GM18858 (cell line): ENCODE results near the gene ENTR1.
"Not testable (repeated sequence)": the region's sequence is repeated elsewhere in the genome, so short reads cannot be mapped to it uniquely, and the experiment has no call there.

ENCODE experiments used
- ATAC-seq: cut with Tn5 transposase; IDR thresholded peaks from one replicate; pipeline ENCODE4 v1.9.1; 2021; ENCODE audit not compliant: unreplicated experiment

The ENTR1 gene

DNA sequence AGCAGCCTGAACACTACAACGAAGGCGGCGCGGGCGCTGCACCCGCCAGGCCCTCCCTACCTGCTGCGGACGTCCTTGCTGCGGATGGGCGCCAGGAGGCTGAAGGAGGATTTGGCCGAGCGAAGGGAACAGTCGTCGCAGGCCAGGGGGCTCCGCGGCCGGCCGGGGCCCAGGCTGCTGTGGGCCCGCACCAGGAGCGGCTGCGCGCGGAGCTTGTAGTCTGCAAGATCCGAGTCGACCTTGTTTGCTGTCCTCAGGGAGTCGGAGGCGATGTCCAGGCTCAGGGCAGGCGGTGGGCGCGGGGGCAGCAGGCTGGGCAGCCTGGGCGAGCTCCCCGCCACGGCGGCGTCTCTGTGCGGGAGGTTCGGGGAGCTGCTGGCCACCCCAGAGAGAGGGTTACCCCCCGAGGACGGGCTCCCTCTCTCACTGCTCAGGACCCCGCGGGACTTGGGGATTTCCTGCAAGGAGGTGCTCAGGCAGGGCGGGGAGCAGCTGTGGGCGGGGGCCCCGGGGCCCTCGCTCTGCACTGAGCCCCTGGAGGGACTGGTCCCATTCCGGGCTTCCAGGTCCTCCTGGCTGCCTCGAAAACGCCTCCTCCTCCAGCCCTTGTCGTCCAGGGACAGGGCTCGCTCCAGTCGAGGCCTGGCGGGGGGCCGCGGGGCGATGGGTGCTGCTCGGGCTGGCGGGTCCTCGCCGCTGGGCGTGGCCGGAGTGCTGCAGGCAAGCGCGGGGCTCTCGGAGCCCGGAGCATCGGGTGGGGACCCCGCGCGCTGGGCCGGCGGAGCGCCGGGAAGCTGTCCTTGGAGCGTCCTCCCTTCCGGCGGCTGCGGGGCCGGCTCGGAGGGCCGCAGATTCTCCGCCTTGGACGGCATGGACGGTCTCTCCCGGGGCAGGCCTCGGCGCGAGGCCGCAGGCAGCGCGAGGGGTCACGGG is 28.4 kb upstream of the ENTR1 start:
- peak; percentile 26 for ATAC-seq

- no peak for ATAC-seq
Observed at GRCh38 chr9:136437839-136438547, 27.6 kb upstream of the ENTR1 start.

GRCh38 chr9:136437430-136437829 is 27.0 kb upstream of the ENTR1 start:
- ATAC-seq: no peak

- no peak for ATAC-seq
Observed at GRCh38 chr9:136436055-136436634, 25.7 kb upstream of the ENTR1 start.

- ATAC-seq: no peak
Observed at GRCh38 chr9:136434580-136435169, 24.3 kb upstream of the ENTR1 start.

- no peak for ATAC-seq
Observed at GRCh38 chr9:136433849-136434579, 23.6 kb upstream of the ENTR1 start.

DNA sequence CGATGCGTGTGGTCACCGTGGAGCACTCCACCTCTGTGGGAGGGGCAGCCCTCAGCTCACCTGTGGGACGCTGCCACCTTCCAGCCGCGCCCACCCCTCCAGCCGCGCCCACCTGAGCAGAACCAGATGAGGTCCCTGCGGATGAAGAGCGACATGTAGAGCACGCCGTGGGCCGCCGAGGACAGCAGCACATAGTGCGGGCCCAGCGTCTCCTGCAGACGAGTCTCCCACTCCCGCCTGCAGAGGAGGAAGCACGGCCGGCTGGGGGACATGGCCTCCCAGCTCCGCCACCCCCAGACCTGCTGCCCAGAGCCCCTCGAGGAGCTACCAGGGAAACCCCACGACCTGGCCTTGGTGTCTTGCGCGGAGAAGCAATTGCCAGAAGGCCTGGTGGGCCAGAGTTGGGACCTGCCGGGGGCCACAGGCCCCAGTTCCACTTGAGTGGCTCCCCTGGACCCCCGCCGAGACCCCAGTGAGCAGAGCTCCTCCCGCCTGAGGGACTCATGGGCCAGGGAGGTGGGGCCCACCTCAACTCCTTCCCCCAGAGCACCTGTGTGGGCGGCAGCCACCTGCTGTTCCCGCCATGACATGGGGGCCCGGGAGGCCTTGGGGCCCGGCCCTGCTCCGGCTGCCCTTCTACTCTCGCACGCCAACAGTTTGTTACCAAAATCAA is 22.8 kb upstream of the ENTR1 start:
- no peak for ATAC-seq

DNA sequence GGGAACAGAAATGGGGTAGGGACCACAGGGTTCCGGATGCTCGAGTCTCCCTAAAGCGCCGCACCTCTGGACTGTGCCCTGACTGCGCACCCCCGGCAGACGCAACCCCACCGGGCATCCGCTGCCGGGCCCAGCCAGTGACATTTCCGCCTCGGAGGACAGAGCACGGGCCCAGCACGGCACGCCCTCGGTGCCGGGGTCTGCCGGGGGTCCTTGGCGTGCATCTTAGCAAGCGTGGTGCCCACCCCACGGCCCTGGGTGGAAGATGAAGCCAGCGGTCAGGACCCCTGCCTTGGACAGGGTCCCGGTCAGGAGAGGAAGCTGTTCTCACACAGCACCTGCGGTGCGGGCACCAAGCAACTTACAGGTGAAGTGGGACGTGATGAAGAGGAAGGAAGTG is 22.2 kb upstream of the ENTR1 start:
- no peak for ATAC-seq

GRCh38 chr9:136431782-136432350 is 21.5 kb upstream of the ENTR1 start:
- no peak for ATAC-seq

DNA sequence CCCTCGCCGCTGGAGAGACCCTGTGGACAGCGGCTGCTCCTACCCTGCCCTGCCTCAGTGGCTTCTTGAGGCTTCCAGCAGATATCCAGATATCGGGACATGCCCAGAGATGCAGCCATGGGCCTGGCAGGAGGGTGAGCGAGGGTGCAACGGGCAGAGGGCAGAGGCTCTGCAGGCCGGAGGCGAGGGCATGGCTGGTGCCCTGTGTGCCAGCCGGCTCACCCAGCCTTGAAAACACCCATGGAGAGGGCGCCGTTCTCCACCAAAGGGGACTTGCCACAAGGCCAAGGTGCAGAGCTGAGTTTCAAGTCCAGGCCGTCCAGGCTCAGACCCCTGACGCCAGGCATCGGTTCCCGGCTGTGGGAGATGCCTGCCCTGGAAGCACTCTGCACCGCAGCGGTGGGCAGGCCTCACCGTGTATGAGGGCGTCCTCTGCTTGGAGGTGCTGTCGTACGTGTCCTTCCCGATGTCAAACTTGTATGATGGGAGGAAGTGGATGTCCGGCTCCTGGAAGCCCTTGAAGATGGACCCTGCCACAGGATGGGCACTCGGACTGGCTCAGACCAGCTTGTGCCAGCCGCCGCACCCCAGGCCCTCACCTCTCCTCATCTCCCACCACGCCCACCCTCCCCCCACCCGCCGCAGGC is 20.3 kb upstream of the ENTR1 start:
- no peak for ATAC-seq

DNA sequence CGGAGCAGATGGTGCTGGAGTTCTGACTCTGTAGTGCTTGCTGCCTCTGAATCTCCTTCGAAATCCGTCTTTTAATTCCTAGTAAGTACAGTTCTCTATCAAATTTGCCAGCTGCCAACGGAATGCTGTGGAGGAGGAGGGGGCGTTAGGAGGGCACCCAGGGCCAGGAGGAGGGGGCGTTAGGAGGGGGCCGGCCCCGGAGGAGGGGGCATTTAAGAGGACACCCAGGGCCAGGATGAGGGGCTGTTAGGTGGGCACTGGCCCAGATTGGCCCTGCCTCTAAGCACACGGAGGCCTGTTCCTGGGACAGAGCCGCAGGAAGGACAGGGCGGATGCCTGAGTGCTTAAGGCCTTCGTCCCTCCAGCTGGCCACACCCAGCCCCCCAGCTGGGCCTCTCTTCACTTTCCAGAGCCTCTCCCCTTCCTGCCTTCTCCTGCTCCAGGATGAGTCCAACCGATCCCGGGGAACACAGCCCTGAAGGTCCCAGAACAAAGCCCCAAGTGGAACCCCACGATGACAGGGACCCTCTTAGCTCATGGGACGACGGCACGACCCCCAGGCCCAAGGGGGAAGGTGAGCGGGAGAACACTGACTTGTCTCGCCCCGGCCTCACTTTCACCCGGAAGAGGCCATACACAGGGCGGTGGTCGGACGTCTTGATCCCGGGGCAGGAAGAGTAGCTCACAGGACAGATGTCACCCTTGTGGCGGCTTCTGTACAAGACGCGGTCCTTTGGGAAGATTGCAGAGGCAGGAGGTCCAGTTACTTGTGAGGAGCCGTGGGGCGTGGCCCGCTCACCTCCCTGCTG is 19.5 kb upstream of the ENTR1 start:
- ATAC-seq: no peak

GRCh38 chr9:136429075-136429628 is 18.7 kb upstream of the ENTR1 start:
- ATAC-seq: no peak

GRCh38 chr9:136426787-136427186 is 16.4 kb upstream of the ENTR1 start:
- no peak for ATAC-seq

- not testable (repeated sequence) for ATAC-seq
Observed at GRCh38 chr9:136425367-136425766, 15.0 kb upstream of the ENTR1 start.

- no peak for ATAC-seq
Observed at GRCh38 chr9:136424750-136425362, 14.4 kb upstream of the ENTR1 start.

- no peak for ATAC-seq
Observed at GRCh38 chr9:136423432-136424146, 13.2 kb upstream of the ENTR1 start.

GRCh38 chr9:136422876-136423275 is 12.5 kb upstream of the ENTR1 start:
- no peak for ATAC-seq
